Uterus (tissue), 4 donors: ENCODE data around the gene CGN. TPM values are rescaled to one million over a fixed set of nuclear protein-coding genes. Genes with fewer than 3 reads are reported as not detected.

Experiments used
- DNase-seq, 2 donors: peaks; one replicate each; pipeline ENCODE4 v3.0.0-alpha.2; 2019 to 2020
- H3K27ac ChIP-seq, 2 donors: fragments of 200-600 bp; sonication (generic); 1 replicate in 1 of 2; 2 replicates in 1 of 2; pipeline ENCODE4 v1.5.1; 2016 to 2018
- H3K27me3 ChIP-seq, 2 donors: fragments of 200-600 bp; sonication (generic); one replicate each; pipeline ENCODE4 v1.5.1; 2018 to 2019; ENCODE audit warnings: control low read depth in 1 of 2
- H3K36me3 ChIP-seq, 2 donors: fragments of 200-600 bp; sonication (generic); one replicate each; pipeline ENCODE4 v1.5.1; 2019; ENCODE audit warnings: control low read depth in 1 of 2
- H3K4me1 ChIP-seq, 2 donors: fragments of 200-600 bp; sonication (generic); one replicate each; pipeline ENCODE4 v1.5.1; 2018 to 2019; ENCODE audit warnings: control low read depth in 1 of 2
- H3K4me3 ChIP-seq, 2 donors: fragments of 200-600 bp; sonication (generic); 1 replicate in 1 of 2; 2 replicates in 1 of 2; pipeline ENCODE4 v1.5.1; 2018 to 2019; ENCODE audit warnings: mild to moderate bottlenecking in 1 of 2
- H3K9me3 ChIP-seq, 2 donors: fragments of 200-600 bp; sonication (generic); one replicate each; pipeline ENCODE4 v1.5.1; 2019; ENCODE audit warnings: control low read depth in 1 of 2
- POLR2A ChIP-seq, 2 donors: fragments of 450-650 bp; IDR thresholded peaks; one replicate each; pipeline ENCODE4 v1.6.1; 2016; ENCODE audit warnings: antibody characterized with exemption in 2 of 2, mild to moderate bottlenecking in 1 of 2, moderate library complexity in 1 of 2
- intact Hi-C: fragments of 100-400 bp; cut with DNase I; formaldehyde crosslinking; loops from one replicate; pipeline ENCODE4 v1.15.1; 2023; ENCODE audit warnings: low total_unique reads
- total RNA-seq, 4 donors: library from RNA; depleted of rRNA in 3 of 4; stranded (reverse); fragments of >200 nt in 3 of 4; gene quantifications; one replicate each; pipeline versions ENCODE4 v1.1.0 to v1.2.4, GENCODE V29; 2014 to 2023
- TF ChIP-seq, protein P1 (sequence below), 4 experiments: fragments of 200-600 bp in 2 of 4; fragments of 450-650 bp in 2 of 4; sonication (generic) in 2 of 4; IDR thresholded peaks; one replicate each; pipeline ENCODE4 v1.5.1; 2016 to 2019; ENCODE audit warnings: antibody characterized with exemption in 4 of 4, mild to moderate bottlenecking in 2 of 4, moderate library complexity in 1 of 4
- donor health status: DM: yes; HTN: yes; CAD: no.

CGN gene
- total RNA-seq, 4 donors from 2014 or later: under 0.01 to 7.3 (median 0.85) TPM

DNA sequence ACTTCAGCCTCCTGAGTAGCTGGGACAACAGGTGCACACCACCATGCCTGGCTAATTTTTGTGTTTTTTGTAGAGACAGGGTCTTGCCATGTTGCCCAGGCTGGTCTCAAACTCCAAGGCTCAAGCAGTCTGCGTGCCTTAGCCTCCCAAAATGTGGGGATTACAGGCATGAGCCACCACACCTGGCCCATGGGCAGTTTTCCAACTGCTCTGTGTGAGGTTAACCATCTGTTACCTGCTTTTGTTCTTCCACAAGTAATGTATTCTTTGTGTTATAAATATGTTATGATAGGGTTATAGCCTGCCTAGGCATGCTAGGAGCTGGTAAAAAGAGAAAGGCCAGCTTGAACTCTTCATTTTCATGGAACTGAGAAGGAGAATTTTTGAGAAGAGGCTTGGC, 59.6 kb downstream of the CGN start:
- no peaks in the 10 kb centered on the region for H3K27me3 ChIP-seq
- no peak overlapping the region for H3K27ac ChIP-seq
- H3K36me3 ChIP-seq: no peaks in the 10 kb centered on the region
- no peak for DNase-seq
- no peak for TF ChIP-seq POLR2A (IDR thresholded peaks at IDR 0.05)
- TF ChIP-seq, protein P1, sequence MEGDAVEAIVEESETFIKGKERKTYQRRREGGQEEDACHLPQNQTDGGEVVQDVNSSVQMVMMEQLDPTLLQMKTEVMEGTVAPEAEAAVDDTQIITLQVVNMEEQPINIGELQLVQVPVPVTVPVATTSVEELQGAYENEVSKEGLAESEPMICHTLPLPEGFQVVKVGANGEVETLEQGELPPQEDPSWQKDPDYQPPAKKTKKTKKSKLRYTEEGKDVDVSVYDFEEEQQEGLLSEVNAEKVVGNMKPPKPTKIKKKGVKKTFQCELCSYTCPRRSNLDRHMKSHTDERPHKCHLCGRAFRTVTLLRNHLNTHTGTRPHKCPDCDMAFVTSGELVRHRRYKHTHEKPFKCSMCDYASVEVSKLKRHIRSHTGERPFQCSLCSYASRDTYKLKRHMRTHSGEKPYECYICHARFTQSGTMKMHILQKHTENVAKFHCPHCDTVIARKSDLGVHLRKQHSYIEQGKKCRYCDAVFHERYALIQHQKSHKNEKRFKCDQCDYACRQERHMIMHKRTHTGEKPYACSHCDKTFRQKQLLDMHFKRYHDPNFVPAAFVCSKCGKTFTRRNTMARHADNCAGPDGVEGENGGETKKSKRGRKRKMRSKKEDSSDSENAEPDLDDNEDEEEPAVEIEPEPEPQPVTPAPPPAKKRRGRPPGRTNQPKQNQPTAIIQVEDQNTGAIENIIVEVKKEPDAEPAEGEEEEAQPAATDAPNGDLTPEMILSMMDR (IDR thresholded peaks at IDR 0.05): no peak
- H3K4me1 ChIP-seq: no peaks in the 10 kb centered on the region
- H3K9me3 ChIP-seq: no peaks in the 10 kb centered on the region
- intact Hi-C loops: no loop called here
- no peak overlapping the region for H3K4me3 ChIP-seq

DNA sequence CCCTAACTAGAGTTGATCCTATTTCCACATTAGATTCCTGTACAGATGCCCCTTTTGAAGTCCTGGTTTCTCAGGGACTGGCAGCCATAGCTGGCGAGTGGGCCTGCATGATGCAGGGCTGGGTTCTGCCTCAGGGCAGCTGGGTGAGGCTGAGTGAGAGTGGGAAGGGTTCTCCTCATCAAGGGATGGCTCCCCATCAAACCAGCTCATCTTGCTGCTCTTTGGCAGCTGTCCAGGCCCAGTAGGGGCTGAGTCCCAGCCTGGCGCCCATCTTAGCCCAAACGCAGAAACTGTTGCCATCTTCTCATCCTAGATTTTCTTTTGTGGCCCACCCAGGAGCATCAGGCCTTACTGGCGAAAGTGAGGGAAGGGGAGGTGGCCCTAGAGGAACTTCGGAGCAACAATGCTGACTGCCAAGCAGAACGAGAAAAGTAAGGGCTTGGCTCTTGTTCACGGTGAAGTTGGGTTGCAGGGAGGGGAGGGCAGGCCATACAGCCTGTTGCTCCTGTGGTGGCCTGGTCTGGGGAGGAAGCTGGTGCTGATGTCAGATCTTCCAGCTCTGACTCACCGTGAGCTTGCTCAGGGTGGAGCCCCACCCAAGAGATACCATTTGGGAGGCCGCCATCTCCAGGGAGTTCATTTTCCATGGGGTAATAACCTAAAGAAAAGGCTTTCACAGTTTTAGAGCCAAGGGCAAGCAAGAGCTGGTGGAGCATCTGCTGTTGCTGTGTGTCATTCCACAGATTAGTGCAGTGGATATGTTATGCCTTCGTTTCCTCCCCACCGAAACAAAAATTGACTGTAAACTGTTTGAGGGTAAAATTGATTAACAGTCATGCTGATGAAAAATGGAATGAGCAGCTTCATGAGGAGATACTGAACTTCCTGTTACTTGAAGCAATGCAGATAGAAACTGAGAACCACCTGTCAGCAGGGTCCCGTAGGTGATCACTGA, 63.7 kb downstream of the CGN start:
- H3K36me3 ChIP-seq: no peaks in the 10 kb centered on the region
- H3K27me3 ChIP-seq: no peaks in the 10 kb centered on the region
- H3K4me3 ChIP-seq: no peak overlapping the region
- intact Hi-C loops: no loop called here
- no peak for TF ChIP-seq POLR2A (IDR thresholded peaks at IDR 0.05)
- TF ChIP-seq, protein P1 (IDR thresholded peaks at IDR 0.05): no peak
- DNase-seq: no peak
- no peak overlapping the region for H3K27ac ChIP-seq
- H3K9me3 ChIP-seq: no peaks in the 10 kb centered on the region
- H3K4me1 ChIP-seq: no peaks in the 10 kb centered on the region

DNA sequence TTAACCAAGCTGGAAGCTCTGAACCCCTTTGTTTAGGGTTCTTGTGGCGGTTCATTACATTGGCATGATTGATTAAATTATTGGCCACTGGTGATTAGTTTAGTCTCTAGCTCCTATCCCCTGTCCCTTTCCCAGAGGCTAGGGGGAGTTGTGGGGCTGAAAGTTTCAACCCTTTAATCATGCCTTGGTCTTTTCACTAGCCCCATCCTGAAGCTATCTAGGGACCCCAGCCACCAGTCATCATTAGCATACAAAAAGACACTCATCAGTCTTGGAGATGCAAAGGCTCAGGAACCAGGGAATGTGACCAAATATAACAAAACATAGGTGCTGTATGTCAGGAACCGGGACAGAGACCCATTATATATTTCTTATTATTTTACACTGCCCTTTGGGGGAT, 66.0 kb downstream of the CGN start:
- TF ChIP-seq, protein P1 (IDR thresholded peaks at IDR 0.05): no peak
- no peak for TF ChIP-seq POLR2A (IDR thresholded peaks at IDR 0.05)
- DNase-seq: no peak
- intact Hi-C loops: no loop called here
- Histone ChIP-seq H3K36me3 (no peaks in the 10 kb centered on the region), H3K27ac (no peak overlapping the region), H3K27me3 (no peaks in the 10 kb centered on the region), H3K4me1 (no peaks in the 10 kb centered on the region), H3K4me3 (no peak overlapping the region), H3K9me3 (no peaks in the 10 kb centered on the region)

DNA sequence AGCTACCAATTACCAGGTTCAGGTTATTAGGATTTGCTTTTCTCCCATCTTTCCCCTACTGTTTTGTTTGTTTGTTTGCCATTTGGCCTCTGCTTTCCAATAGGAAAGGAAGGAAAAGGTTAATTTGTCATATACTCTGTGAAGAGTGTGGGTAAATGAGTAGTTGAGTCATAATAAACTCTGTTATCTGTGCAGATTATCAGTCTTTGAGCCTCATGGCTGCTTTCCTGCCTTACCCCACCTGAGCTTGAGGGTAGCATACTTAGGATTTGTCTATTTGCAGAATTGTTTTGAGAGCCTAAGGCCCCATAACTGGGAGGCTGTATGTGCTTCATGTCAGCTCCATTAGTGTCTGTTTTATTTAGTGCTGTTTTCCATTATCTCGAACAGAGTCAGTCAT, 67.8 kb downstream of the CGN start:
- DNase-seq: no peak
- TF ChIP-seq, protein P1 (IDR thresholded peaks at IDR 0.05): no peak
- TF ChIP-seq POLR2A (IDR thresholded peaks at IDR 0.05): no peak
- intact Hi-C loops: no loop called here
- Histone ChIP-seq H3K36me3 (no peaks in the 10 kb centered on the region), H3K27me3 (no peaks in the 10 kb centered on the region), H3K4me3 (no peak overlapping the region), H3K9me3 (no peaks in the 10 kb centered on the region), H3K27ac (no peak overlapping the region), H3K4me1 (no peaks in the 10 kb centered on the region)

DNA sequence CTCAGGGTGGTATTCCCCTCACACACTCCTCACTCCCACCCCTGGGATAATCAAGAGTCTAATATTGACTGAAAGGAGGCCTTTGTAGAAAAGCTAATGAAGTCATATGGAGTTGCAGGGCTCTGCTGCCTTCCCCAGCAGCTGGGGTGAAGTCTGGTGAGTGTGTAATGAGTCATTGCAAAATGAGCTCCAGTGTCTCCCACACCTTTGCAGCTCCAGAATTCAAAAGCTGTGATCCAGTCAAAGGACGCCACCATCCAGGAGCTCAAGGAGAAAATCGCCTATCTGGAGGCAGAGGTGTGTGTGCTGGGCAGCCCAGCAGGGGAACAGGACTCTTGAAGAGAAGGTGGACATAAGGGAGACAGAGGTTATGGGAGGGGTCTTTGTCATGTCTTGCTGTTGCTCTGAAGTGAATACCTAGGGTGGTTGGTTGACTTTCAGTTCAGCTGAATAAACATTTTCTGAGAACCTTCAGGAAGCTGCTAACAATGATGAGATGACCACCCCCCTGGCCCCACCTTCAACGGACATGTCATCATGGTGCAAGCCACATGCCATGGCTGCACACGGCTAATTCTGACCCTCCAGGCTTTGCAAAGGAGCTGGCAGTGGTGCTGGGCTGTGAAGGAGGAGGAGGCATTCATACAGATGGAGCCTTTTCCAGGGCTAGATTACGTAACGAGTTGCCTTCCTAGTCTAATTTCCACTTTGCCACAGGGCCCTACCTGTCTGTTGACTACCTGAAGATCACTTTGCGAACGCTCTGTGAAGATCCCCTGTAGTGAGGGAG, 68.4 kb downstream of the CGN start:
- Histone ChIP-seq H3K36me3 (no peaks in the 10 kb centered on the region), H3K27me3 (no peaks in the 10 kb centered on the region), H3K4me1 (no peaks in the 10 kb centered on the region), H3K4me3 (no peak overlapping the region), H3K27ac (no peak overlapping the region), H3K9me3 (no peaks in the 10 kb centered on the region)
- no peak for DNase-seq
- TF ChIP-seq, protein P1 (IDR thresholded peaks at IDR 0.05): no peak
- no peak for TF ChIP-seq POLR2A (IDR thresholded peaks at IDR 0.05)
- intact Hi-C loops: no loop called here
